Measurements from ENCODE around the gene C7orf57. TPM values are rescaled to one million over a fixed set of nuclear protein-coding genes. Genes with fewer than 3 reads are reported as not detected.

Gene C7orf57
- total RNA-seq, 1 donor from 2014 or later: not detected

- Histone ChIP-seq H3K79me2 (ENCODE audit: low read depth) (no peaks in the 10 kb centered on the region), H2AFZ (replicated peaks) (no peak overlapping the region), H3K4me3 (no peak overlapping the region), H3K4me1 (no peaks in the 10 kb centered on the region), H3K27me3 (no peaks in the 10 kb centered on the region), H3K4me2 (no peak overlapping the region), H3F3A (ENCODE audit: low read depth) (no peaks in the 10 kb centered on the region), H3K36me3 (no peaks in the 10 kb centered on the region), H3K9ac (no peak overlapping the region), H4K20me1 (ENCODE audit: low read depth) (no peaks in the 10 kb centered on the region), H3K9me3 (ENCODE audit: low read depth) (no peaks in the 10 kb centered on the region), H3K27ac (no peak overlapping the region)
- Mint-ChIP-seq H3K4me3 (no peak overlapping the region), H3K9me3 (peaks cover 14% of the 10 kb centered on the region), H3K27me3 (ENCODE audit: insufficient read depth, low read depth) (peaks cover 2% of the 10 kb centered on the region), H3K4me1 (peaks cover 4% of the 10 kb centered on the region), H3K36me3 (no peaks in the 10 kb centered on the region), H3K27ac (no peak overlapping the region)
- TF ChIP-seq EZH2phosphoT487 (IDR thresholded peaks at IDR 0.05) (no peak), CTCF (IDR thresholded peaks at IDR 0.05) (no peak)
- no peak for DNase-seq (ENCODE audit: low spot score)
These were observed 23.6 kb downstream of the C7orf57 start for GRCh38 chr7:48058990-48059389.

- Mint-ChIP-seq H3K9me3 (peaks cover 18% of the 10 kb centered on the region), H3K4me1 (peaks cover 4% of the 10 kb centered on the region), H3K27ac (no peak overlapping the region), H3K27me3 (ENCODE audit: insufficient read depth, low read depth) (peaks cover 2% of the 10 kb centered on the region), H3K4me3 (no peak overlapping the region), H3K36me3 (no peaks in the 10 kb centered on the region)
- H4K20me1 ChIP-seq (ENCODE audit: low read depth): no peaks in the 10 kb centered on the region
- H3K36me3 ChIP-seq: no peaks in the 10 kb centered on the region
- H3K4me3 ChIP-seq: no peak overlapping the region
- no peak for DNase-seq (ENCODE audit: low spot score)
- H3K27ac ChIP-seq: no peak overlapping the region
- H3K4me2 ChIP-seq: no peak overlapping the region
- no peak for TF ChIP-seq EZH2 (IDR thresholded peaks at IDR 0.05)
- no peak for TF ChIP-seq EZH2phosphoT487 (IDR thresholded peaks at IDR 0.05)
- TF ChIP-seq CTCF (IDR thresholded peaks at IDR 0.05): no peak
- no peaks in the 10 kb centered on the region for H3K79me2 ChIP-seq (ENCODE audit: low read depth)
- H3F3A ChIP-seq (ENCODE audit: low read depth): no peaks in the 10 kb centered on the region
- no peak overlapping the region for H2AFZ ChIP-seq (replicated peaks)
- H3K27me3 ChIP-seq: no peaks in the 10 kb centered on the region
- H3K9me3 ChIP-seq (ENCODE audit: low read depth): no peaks in the 10 kb centered on the region
- H3K9ac ChIP-seq: no peak overlapping the region
- no peaks in the 10 kb centered on the region for H3K4me1 ChIP-seq
These were observed 24.4 kb downstream of the C7orf57 start for GRCh38 chr7:48059706-48060105.

GRCh38 chr7:48063985-48064384 is 28.6 kb downstream of the C7orf57 start:
- H3K4me1 ChIP-seq: no peaks in the 10 kb centered on the region
- H3K79me2 ChIP-seq (ENCODE audit: low read depth): no peaks in the 10 kb centered on the region
- H3F3A ChIP-seq (ENCODE audit: low read depth): no peaks in the 10 kb centered on the region
- H3K4me3 ChIP-seq: no peak overlapping the region
- Mint-ChIP-seq H3K4me1 (peaks cover 4% of the 10 kb centered on the region), H3K27me3 (ENCODE audit: insufficient read depth, low read depth) (peaks cover 2% of the 10 kb centered on the region), H3K36me3 (no peaks in the 10 kb centered on the region), H3K27ac (no peak overlapping the region), H3K9me3 (peaks cover 6% of the 10 kb centered on the region), H3K4me3 (no peak overlapping the region)
- TF ChIP-seq EZH2phosphoT487 (IDR thresholded peaks at IDR 0.05) (no peak), EZH2 (IDR thresholded peaks at IDR 0.05) (no peak), CTCF (IDR thresholded peaks at IDR 0.05) (no peak)
- H3K27ac ChIP-seq: no peak overlapping the region
- H3K36me3 ChIP-seq: no peaks in the 10 kb centered on the region
- no peaks in the 10 kb centered on the region for H3K9me3 ChIP-seq (ENCODE audit: low read depth)
- H4K20me1 ChIP-seq (ENCODE audit: low read depth): no peaks in the 10 kb centered on the region
- no peak overlapping the region for H3K9ac ChIP-seq
- no peak for DNase-seq (ENCODE audit: low spot score)
- H3K27me3 ChIP-seq: no peaks in the 10 kb centered on the region
- no peak overlapping the region for H3K4me2 ChIP-seq
- H2AFZ ChIP-seq (replicated peaks): no peak overlapping the region
